ENCODE results near the gene PODXL2.

PODXL2 gene

DNA sequence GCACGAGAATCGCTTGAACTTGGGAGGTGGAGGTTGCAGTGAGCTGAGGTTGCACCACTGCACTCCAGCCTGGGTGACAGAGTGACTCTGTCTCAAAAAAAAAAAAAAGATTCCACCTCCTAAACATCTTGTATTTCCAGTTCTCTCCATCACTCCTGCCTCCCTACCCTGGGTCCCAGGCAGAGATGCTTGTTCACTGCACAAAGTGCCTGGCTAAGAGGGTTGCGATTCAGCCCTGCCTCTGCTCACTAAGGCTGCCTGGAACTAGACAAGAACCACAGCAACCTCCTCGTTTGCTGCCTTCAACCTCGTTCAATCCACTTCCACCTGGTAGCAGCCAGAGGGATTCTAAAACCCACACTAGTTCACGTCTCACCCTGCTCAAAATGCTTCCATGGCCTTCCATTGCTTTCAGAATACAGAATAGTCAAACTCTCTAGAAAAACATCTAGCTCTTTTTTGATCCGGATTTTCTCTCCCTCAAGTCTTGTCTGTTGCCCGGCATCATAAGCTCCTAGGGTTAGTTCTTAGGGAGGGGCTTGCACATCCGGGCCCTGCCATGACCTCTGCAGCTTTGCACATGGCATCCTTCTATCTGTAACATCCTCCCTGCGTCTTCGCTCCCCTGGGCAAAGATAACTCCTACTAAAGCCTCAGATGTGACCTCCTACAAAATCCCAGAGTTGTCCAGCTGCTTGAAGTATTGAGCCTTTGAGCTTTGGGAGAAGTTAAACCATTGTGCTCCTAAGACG, 31.8 kb upstream of the PODXL2 start:
- TF ChIP-seq, protein P1, sequence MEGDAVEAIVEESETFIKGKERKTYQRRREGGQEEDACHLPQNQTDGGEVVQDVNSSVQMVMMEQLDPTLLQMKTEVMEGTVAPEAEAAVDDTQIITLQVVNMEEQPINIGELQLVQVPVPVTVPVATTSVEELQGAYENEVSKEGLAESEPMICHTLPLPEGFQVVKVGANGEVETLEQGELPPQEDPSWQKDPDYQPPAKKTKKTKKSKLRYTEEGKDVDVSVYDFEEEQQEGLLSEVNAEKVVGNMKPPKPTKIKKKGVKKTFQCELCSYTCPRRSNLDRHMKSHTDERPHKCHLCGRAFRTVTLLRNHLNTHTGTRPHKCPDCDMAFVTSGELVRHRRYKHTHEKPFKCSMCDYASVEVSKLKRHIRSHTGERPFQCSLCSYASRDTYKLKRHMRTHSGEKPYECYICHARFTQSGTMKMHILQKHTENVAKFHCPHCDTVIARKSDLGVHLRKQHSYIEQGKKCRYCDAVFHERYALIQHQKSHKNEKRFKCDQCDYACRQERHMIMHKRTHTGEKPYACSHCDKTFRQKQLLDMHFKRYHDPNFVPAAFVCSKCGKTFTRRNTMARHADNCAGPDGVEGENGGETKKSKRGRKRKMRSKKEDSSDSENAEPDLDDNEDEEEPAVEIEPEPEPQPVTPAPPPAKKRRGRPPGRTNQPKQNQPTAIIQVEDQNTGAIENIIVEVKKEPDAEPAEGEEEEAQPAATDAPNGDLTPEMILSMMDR (conservative IDR thresholded peaks at IDR 0.05), result no peak
- TF ChIP-seq ZFX (IDR thresholded peaks at IDR 0.05), result no peak
- peak overlapping the region; percentile 86 for H3K27ac ChIP-seq

DNA sequence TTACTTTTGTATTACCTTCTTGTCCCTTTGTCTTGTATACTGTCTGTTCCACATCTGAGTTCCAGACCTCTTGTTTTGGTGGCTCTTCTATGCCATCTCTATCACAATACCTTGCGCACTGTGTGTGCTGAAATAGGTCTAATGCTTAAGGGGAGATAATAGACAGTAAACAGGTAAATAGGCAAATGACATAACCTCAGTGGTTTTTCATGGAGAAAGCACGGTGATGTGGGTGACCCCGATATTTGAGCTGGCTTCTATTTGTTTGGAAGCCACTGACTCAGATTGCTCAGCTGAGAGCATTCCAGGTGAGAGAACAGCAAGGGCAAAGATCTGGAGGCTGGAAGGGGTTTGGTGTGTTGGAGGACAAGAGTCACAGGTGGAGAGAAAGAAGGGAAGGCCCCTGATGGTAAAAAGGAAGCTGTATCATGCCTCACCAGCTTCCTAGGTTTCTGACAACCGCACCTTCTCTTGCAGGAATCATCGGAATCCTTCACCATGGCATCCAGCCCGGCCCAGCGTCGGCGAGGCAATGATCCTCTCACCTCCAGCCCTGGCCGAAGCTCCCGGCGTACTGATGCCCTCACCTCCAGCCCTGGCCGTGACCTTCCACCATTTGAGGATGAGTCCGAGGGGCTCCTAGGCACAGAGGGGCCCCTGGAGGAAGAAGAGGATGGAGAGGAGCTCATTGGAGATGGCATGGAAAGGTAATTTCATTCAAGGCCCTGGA, 30.0 kb upstream of the PODXL2 start:
- peak overlapping the region; percentile 86 for H3K27ac ChIP-seq
- TF ChIP-seq, protein P1 (conservative IDR thresholded peaks at IDR 0.05), result no peak
- TF ChIP-seq ZFX (IDR thresholded peaks at IDR 0.05), result no peak

DNA sequence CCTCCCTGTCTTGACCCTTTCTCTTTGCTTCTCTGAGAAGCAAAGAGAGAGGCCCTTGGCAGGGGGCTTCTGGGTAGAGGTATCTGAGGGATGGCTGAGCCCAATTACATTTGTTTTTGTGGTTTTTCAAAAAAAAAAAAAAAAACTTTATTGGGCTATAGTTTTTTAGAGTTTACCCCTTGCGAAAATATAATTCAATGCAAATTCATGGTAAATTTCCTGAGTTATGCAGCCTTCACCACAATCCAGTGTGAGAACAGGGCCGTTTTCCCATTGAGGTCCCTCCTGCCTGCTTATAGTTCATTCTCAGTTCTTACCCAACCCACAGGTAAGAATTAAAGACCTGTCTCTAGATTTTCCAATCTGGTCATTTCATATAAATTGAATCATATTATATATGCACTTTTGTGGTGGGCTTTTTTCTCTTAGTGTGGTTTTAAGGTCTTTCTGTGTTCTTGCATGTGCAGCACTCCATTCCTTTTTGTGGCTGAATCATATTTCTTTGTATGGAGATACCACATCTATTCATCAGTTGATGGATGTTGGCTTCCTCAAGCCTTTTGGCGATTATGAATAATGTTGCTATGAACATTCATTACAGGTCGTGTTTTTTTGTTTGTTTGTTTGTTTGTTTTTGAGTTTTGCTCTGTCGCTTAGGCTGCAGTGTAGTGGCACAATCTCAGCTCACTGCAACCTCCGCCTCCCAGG, 28.1 kb upstream of the PODXL2 start:
- no peak overlapping the region for H3K27ac ChIP-seq
- no peak for TF ChIP-seq ZFX (IDR thresholded peaks at IDR 0.05)
- TF ChIP-seq, protein P1 (conservative IDR thresholded peaks at IDR 0.05), result no peak

DNA sequence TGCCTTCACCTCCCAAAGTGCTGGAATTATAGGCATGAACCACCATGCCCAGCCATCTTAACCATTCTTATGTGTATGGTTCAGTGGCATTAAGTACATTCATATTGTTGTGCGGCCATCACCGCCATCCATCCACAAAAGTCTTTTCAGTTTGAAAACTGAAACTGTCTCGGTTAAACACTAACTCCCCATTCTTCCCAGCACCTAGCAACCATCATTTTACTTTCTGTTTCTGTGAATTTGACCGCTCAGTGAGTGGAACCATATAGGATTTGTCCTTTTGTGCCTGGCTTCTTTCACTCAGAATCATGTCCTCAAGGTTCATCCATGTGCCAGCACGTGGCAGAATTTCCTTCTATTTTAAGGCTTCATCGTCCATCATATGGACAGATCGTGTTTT, 24.9 kb upstream of the PODXL2 start:
- TF ChIP-seq, protein P1 (conservative IDR thresholded peaks at IDR 0.05), result no peak
- TF ChIP-seq ZFX (IDR thresholded peaks at IDR 0.05), result no peak
- no peak overlapping the region for H3K27ac ChIP-seq

DNA sequence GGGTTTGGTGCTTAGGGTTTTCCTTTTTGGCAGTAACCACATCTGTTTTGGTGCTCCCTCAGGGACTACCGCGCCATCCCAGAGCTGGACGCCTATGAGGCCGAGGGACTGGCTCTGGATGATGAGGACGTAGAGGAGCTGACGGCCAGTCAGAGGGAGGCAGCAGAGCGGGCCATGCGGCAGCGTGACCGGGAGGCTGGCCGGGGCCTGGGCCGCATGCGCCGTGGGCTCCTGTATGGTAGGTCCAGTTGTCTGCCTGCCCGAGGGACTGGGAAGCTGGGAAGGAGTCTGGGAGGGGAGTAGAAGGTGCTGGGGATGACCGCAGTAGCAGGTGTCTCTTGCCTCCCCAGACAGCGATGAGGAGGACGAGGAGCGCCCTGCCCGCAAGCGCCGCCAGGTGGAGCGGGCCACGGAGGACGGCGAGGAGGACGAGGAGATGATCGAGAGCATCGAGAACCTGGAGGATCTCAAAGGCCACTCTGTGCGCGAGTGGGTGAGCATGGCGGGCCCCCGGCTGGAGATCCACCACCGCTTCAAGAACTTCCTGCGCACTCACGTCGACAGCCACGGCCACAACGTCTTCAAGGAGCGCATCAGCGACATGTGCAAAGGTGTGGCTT, 24.3 kb upstream of the PODXL2 start:
- TF ChIP-seq, protein P1 (conservative IDR thresholded peaks at IDR 0.05), result no peak
- no peak for TF ChIP-seq ZFX (IDR thresholded peaks at IDR 0.05)
- no peak overlapping the region; the same call in 1 of the 2 replicates for H3K27ac ChIP-seq

DNA sequence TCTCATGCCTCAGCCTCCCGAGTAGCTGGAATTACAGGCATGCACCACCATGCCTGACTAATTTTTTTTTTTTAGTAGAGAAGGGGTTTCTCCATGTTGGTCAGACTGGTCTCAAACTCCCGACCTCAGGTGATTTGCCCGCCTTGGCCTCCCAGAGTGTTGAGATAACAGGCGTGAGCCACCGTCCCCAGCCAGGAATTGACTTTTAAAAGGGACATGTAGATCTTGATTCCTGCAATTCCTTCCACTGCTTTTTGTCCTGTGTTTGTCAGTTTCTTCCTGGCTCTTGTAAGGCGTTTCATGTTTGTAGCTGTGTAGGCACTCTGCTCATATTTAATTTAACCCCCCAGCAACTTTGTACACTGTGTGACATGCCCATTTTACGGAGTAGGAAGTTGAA, 23.4 kb upstream of the PODXL2 start:
- H3K27ac ChIP-seq, result peak overlapping the region; percentile 71

DNA sequence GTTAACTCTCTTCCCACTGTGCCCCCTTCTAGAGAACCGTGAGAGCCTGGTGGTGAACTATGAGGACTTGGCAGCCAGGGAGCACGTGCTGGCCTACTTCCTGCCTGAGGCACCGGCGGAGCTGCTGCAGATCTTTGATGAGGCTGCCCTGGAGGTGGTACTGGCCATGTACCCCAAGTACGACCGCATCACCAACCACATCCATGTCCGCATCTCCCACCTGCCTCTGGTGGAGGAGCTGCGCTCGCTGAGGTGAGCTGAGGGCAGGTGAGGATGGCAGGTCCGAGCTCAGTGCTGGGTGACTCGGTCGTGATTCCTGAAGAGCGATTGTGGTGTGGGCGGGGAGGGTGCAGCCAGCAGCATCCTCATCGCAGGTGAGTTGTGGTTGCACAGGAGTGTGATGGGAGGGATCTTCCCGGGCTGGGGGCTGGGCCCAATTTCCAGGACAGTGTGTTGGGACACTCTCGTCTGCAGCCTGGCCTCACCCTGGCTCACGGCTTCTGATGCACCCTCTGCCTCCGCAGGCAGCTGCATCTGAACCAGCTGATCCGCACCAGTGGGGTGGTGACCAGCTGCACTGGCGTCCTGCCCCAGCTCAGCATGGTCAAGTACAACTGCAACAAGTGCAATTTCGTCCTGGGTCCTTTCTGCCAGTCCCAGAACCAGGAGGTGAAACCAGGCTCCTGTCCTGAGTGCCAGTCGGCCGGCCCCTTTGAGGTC, 22.7 kb upstream of the PODXL2 start:
- TF ChIP-seq ZFX (IDR thresholded peaks at IDR 0.05), result no peak
- TF ChIP-seq, protein P1 (conservative IDR thresholded peaks at IDR 0.05), result no peak
- peak overlapping the region; percentile 71 for H3K27ac ChIP-seq

Measured in C4-2B (cell line).